GM18519 (cell line): ENCODE measurements around the gene DYNLT4.
"Not testable (repeated sequence)": the region's sequence is repeated elsewhere in the genome, so short reads cannot be mapped to it uniquely, and the experiment has no call there.

Experiments
- ATAC-seq: cut with Tn5 transposase; IDR thresholded peaks from one replicate; pipeline ENCODE4 v1.9.1; 2021; ENCODE audit warnings: mild to moderate bottlenecking, moderate library complexity; ENCODE audit not compliant: unreplicated experiment, low FRiP score

The DYNLT4 gene

GRCh38 chr1:44775078-44775929 lies 31.8 kb downstream of the DYNLT4 start, which contains the start of gene RPS8:
Gene RPS8, plus strand, starts transcription at chr1:44775540. Its CDS starts 57 bp downstream, at chr1:44775597.
- ATAC-seq: peak; percentile 74

DNA sequence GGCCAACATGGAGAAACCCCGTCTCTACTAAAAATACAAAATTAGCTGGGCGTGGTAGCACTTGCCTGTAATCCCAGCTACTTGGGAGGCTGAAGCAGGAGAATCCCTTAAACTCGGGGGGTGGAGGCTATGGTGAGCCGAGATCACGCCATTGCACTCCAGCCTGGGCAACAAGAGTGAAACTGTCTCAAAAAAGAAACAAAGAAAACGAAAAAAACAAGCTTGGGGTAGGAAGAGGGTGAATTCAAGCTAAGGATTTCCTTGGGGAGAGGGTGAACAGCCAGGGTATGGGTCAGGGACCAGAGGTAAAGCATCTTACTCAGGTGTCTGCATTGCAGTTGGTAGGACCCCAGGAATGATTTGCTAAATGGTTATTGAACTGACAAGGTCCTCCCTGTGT lies 40.7 kb downstream of the DYNLT4 start:
- not testable (repeated sequence) for ATAC-seq

GRCh38 chr1:44760876-44761275 lies 46.3 kb downstream of the DYNLT4 start:
- no peak for ATAC-seq

- ATAC-seq: no peak
Observed at GRCh38 chr1:44759077-44759476, 48.1 kb downstream of the DYNLT4 start.

DNA sequence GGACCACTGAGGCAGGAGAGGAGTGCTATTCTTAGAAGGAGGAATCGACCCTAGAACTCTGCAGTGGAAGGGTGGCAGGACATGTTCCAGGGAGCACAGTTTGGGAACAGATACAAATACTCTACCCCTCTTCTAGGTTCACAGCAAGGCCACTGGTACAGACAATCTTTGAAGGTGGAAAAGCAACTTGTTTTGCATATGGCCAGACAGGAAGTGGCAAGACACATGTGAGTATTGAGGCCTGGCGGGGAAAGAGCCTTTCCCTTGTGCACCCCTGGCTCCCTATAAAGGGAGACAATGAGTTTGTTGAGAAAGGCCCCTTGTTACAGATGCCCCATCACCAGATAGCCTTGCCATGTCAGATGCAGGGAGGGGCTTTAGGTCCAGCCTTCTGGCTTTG lies 49.7 kb downstream of the DYNLT4 start:
- ATAC-seq: no peak
